A673 (cell line): ENCODE results near the gene NLRC5. TPM values are rescaled to one million over a fixed set of nuclear protein-coding genes. Genes with fewer than 3 reads are reported as not detected.

Experiments
- BruUV-seq: library from RNA; stranded (reverse); fragments of 400-500 nt; replicated peaks from 2 replicates; lab custom pipeline; 2021; lab: Mats Ljungman, UMichigan
- CTCF ChIA-PET: fragments of 300-600 bp; sonication (Branson Sonifier 250); formaldehyde crosslinking; loops from one replicate; lab custom pipeline; 2022; ENCODE audit warnings: antibody characterized with exemption; lab: Charles Lee
- POLR2A ChIA-PET: fragments of 300-600 bp; sonication (Branson Sonifier 250); formaldehyde crosslinking; loops from one replicate; lab custom pipeline; 2022; ENCODE audit warnings: antibody characterized with exemption; ENCODE audit not compliant: low non-redundant PET; lab: Charles Lee
- DNase-seq: peaks from one replicate; pipeline ENCODE4 v3.0.0-alpha.2; 2015; ENCODE audit warnings: low spot score
- H3K27ac ChIP-seq: fragments of 200-600 bp; sonication (generic); 2 replicates; pipeline ENCODE4 v1.5.1; 2016; ENCODE audit warnings: mixed run types, low read depth, mild to moderate bottlenecking, mixed read lengths, antibody characterized with exemption, low read length; ENCODE audit not compliant: poor library complexity, severe bottlenecking
- H3K27me3 ChIP-seq: fragments of 200-600 bp; sonication (generic); replicated peaks from 2 replicates; pipeline ENCODE4 v1.6.1; 2017; ENCODE audit warnings: mixed run types, low read depth, mild to moderate bottlenecking, mixed read lengths, antibody characterized with exemption, low read length; ENCODE audit not compliant: insufficient read depth, poor library complexity
- H3K36me3 ChIP-seq: fragments of 200-600 bp; sonication (generic); 2 replicates; pipeline ENCODE4 v1.6.1; 2016; ENCODE audit warnings: mixed run types, mild to moderate bottlenecking, mixed read lengths, antibody characterized with exemption, low read length; ENCODE audit not compliant: insufficient read depth, poor library complexity, severe bottlenecking
- H3K4me1 ChIP-seq: fragments of 200-600 bp; sonication (generic); 2 replicates; pipeline ENCODE4 v1.6.1; 2017; ENCODE audit warnings: mixed run types, mild to moderate bottlenecking, mixed read lengths, antibody characterized with exemption, low read length; ENCODE audit not compliant: insufficient read depth, poor library complexity, severe bottlenecking
- H3K4me3 ChIP-seq: fragments of 200-600 bp; sonication (generic); 2 replicates; pipeline ENCODE4 v1.5.1; 2016; ENCODE audit warnings: low read depth, mixed run types, mild to moderate bottlenecking, mixed read lengths, low read length; ENCODE audit not compliant: poor library complexity, severe bottlenecking
- H3K9me3 ChIP-seq: fragments of 200-600 bp; sonication (generic); 2 replicates; pipeline ENCODE4 v1.6.1; 2016; ENCODE audit warnings: mixed run types, low read depth, mild to moderate bottlenecking, mixed read lengths, antibody characterized with exemption, low read length; ENCODE audit not compliant: poor library complexity, severe bottlenecking
- CTCF ChIP-seq: fragments of 300-800, 200-600 bp; sonication (generic); conservative IDR thresholded peaks from 2 replicates; pipeline ENCODE4 v1.5.1; 2017; ENCODE audit warnings: low read depth, mild to moderate bottlenecking, antibody characterized with exemption, low read length, moderate library complexity, mixed read lengths
- EZH2 ChIP-seq: fragments of 200-600 bp; sonication (generic); IDR thresholded peaks from 2 replicates; pipeline ENCODE4 v1.6.1; 2017; ENCODE audit warnings: borderline replicate concordance, low read depth, mild to moderate bottlenecking, mixed read lengths, antibody characterized with exemption, low read length; ENCODE audit not compliant: poor library complexity, severe bottlenecking
- intact Hi-C: fragments of 100-400 bp; cut with micrococcal nuclease; formaldehyde crosslinking; loops from one replicate; pipeline ENCODE4 v1.10.0; 2022; ENCODE audit not compliant: unreplicated experiment
- total RNA-seq: library from RNA; stranded (reverse); gene quantifications from 2 replicates; pipeline ENCODE4 v1.2.3, GENCODE V29; 2021

Gene NLRC5
- total RNA-seq, 1 experiment from 2014 or later = 13.1 TPM

GRCh38 chr16:57043248-57043647 is 53.9 kb downstream of the NLRC5 start:
- no peak for TF ChIP-seq EZH2
- TF ChIP-seq CTCF = no peak
- CTCF ChIA-PET = no interaction called here
- intact Hi-C loops = no loop called here
- no peaks in the 10 kb centered on the region for H3K36me3 ChIP-seq
- H3K27ac ChIP-seq = no peak overlapping the region
- no peak for DNase-seq
- no peaks in the 10 kb centered on the region for H3K9me3 ChIP-seq
- POLR2A ChIA-PET = no interaction called here
- H3K4me1 ChIP-seq = no peaks in the 10 kb centered on the region
- no TSS peak for BruUV-seq
- H3K27me3 ChIP-seq = no peaks in the 10 kb centered on the region
- no peak overlapping the region for H3K4me3 ChIP-seq

GRCh38 chr16:57044931-57045693 is 55.8 kb downstream of the NLRC5 start:
- Histone ChIP-seq H3K27ac (no peak overlapping the region), H3K27me3 (no peaks in the 10 kb centered on the region), H3K9me3 (no peaks in the 10 kb centered on the region), H3K36me3 (no peaks in the 10 kb centered on the region), H3K4me3 (no peak overlapping the region), H3K4me1 (no peaks in the 10 kb centered on the region)
- ChIA-PET CTCF (no interaction called here), POLR2A (no interaction called here)
- intact Hi-C loops = no loop called here
- no peak for TF ChIP-seq EZH2
- TF ChIP-seq CTCF = no peak
- no peak for DNase-seq
- BruUV-seq = no TSS peak

- Histone ChIP-seq H3K27me3 (no peaks in the 10 kb centered on the region), H3K9me3 (no peaks in the 10 kb centered on the region), H3K4me1 (no peaks in the 10 kb centered on the region), H3K27ac (no peak overlapping the region), H3K36me3 (no peaks in the 10 kb centered on the region), H3K4me3 (no peak overlapping the region)
- intact Hi-C loops = no loop called here
- no TSS peak for BruUV-seq
- ChIA-PET POLR2A (no interaction called here), CTCF (no interaction called here)
- peak; percentile 43; the same call in 1 of the 2 replicates for TF ChIP-seq CTCF
- no peak for TF ChIP-seq EZH2
- peak; percentile 31 for DNase-seq
Observed at GRCh38 chr16:57045694-57046381, 56.5 kb downstream of the NLRC5 start.
